Testis (tissue), 2 donors: ENCODE data around the gene C1orf210.

Experiments used
- POLR2A ChIP-seq: fragments of 450-650 bp; IDR thresholded peaks from one replicate; pipeline ENCODE4 v1.6.1; 2017; ENCODE audit warnings: antibody characterized with exemption, mild to moderate bottlenecking, moderate library complexity
- TF ChIP-seq, protein P1 (sequence below), 3 experiments: fragments of 450-650 bp in 2 of 3; fragments of 200-600 bp in 1 of 3; sonication (generic) in 1 of 3; IDR thresholded peaks; one replicate each; pipeline ENCODE4 v1.5.1; 2016 to 2019; ENCODE audit warnings: antibody characterized with exemption in 3 of 3, mild to moderate bottlenecking in 2 of 3, moderate library complexity in 1 of 3

GRCh38 chr1:43311521-43311920, 26.1 kb upstream of the C1orf210 start:
- TF ChIP-seq, protein P1, sequence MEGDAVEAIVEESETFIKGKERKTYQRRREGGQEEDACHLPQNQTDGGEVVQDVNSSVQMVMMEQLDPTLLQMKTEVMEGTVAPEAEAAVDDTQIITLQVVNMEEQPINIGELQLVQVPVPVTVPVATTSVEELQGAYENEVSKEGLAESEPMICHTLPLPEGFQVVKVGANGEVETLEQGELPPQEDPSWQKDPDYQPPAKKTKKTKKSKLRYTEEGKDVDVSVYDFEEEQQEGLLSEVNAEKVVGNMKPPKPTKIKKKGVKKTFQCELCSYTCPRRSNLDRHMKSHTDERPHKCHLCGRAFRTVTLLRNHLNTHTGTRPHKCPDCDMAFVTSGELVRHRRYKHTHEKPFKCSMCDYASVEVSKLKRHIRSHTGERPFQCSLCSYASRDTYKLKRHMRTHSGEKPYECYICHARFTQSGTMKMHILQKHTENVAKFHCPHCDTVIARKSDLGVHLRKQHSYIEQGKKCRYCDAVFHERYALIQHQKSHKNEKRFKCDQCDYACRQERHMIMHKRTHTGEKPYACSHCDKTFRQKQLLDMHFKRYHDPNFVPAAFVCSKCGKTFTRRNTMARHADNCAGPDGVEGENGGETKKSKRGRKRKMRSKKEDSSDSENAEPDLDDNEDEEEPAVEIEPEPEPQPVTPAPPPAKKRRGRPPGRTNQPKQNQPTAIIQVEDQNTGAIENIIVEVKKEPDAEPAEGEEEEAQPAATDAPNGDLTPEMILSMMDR (IDR thresholded peaks at IDR 0.05), result no peak
- TF ChIP-seq POLR2A, result no peak
